Esophagus muscularis mucosa (tissue), 4 donors: ENCODE data around the gene CYP27A1. TPM values are rescaled to one million over a fixed set of nuclear protein-coding genes. Genes with fewer than 3 reads are reported as not detected.
A peak's percentile ranks its signal among the peaks of the same experiment; 100 is the strongest.

Experiments
- DNase-seq: peaks from one replicate; pipeline ENCODE4 v3.0.0-alpha.2; 2017; ENCODE audit errors: extremely low spot score
- H3K27ac ChIP-seq, 4 donors: fragments of 200-600 bp; sonication (generic); replicated peaks in 1 of 4; 1 replicate in 3 of 4; 2 replicates in 1 of 4; pipeline ENCODE4 v1.5.1; 2016 to 2019; ENCODE audit warnings: mild to moderate bottlenecking in 1 of 4
- H3K27me3 ChIP-seq, 4 donors: fragments of 200-600 bp; sonication (generic); one replicate each; pipeline versions ENCODE4 v1.5.1 to v1.6.0; 2016 to 2019
- H3K36me3 ChIP-seq, 4 donors: fragments of 200-600 bp; sonication (generic); one replicate each; pipeline ENCODE4 v1.5.1; 2016 to 2019
- H3K4me1 ChIP-seq, 4 donors: fragments of 200-600 bp; sonication (generic); one replicate each; pipeline ENCODE4 v1.5.1; 2016 to 2019
- H3K4me3 ChIP-seq, 4 donors: fragments of 200-600 bp; sonication (generic); 1 replicate in 2 of 4; 2 replicates in 2 of 4; pipeline ENCODE4 v1.5.1; 2016 to 2019; ENCODE audit warnings: mild to moderate bottlenecking in 4 of 4, moderate library complexity in 1 of 4
- H3K9me3 ChIP-seq, 4 donors: fragments of 200-600 bp; sonication (generic); 1 replicate in 3 of 4; 2 replicates in 1 of 4; pipeline ENCODE4 v1.5.1; 2016 to 2019
- CTCF ChIP-seq, 3 experiments: fragments of 200-600 bp in 2 of 3; fragments of 450-650 bp in 1 of 3; sonication (generic) in 2 of 3; IDR thresholded peaks; one replicate each; pipeline ENCODE4 v1.5.1; 2017 to 2019; ENCODE audit warnings: antibody characterized with exemption in 3 of 3, mild to moderate bottlenecking in 2 of 3, moderate library complexity in 1 of 3
- EP300 ChIP-seq: sonication (generic); formaldehyde crosslinking; IDR thresholded peaks from one replicate; pipeline ENCODE4 v1.6.1; 2017; ENCODE audit warnings: antibody characterized with exemption
- POLR2A ChIP-seq: fragments of 450-650 bp; IDR thresholded peaks from one replicate; pipeline ENCODE4 v1.6.1; 2017; ENCODE audit warnings: antibody characterized with exemption, moderate library complexity, mild to moderate bottlenecking, low read depth
- POLR2AphosphoS5 ChIP-seq, 2 donors: sonication (generic); formaldehyde crosslinking; IDR thresholded peaks; one replicate each; pipeline ENCODE4 v1.6.1; 2017; ENCODE audit warnings: antibody characterized with exemption in 2 of 2
- WGBS: methylation state at CpG from one replicate; pipeline ENCODE4 v1.1.5; 2018; 5-methylcytosine and 5-hydroxymethylcytosine counted together
- intact Hi-C: fragments of 100-400 bp; cut with DNase I; formaldehyde crosslinking; loops from one replicate; pipeline ENCODE4 v1.15.1; 2023
- total RNA-seq, 4 donors: library from RNA; depleted of rRNA; stranded (reverse); fragments of >200 nt; gene quantifications; one replicate each; pipeline versions ENCODE4 v1.1.0 to v1.2.1, GENCODE V29; 2016

The CYP27A1 gene
- total RNA-seq, 4 donors from 2014 or later: 20.7 to 26.3 (median 23.6) TPM

GRCh38 chr2:218859556-218859987 lies 77.6 kb downstream of the CYP27A1 start, which contains the start of gene WNT6:
Gene WNT6 (plus strand): TSS chr2:218859805. CDS start chr2:218860038, 233 bp downstream.
- 0% methylated on average over 5 of the region's 64 CpGs for WGBS
- H3K9me3 ChIP-seq: no peaks in the 10 kb centered on the region
- no peaks in the 10 kb centered on the region for H3K36me3 ChIP-seq
- intact Hi-C loops: no loop called here
- peaks cover 22 to 36% (median 28%) of the 10 kb centered on the region in 4 donors for H3K4me1 ChIP-seq
- H3K27ac ChIP-seq: peak within 1 kb of the TSS in 2 of 4 donors; percentile 7 to 29
- H3K4me3 ChIP-seq: peak within 1 kb of the TSS; percentile 51 to 64 (median 51)
- TF ChIP-seq CTCF (IDR thresholded peaks at IDR 0.05) (no peak), POLR2AphosphoS5 (IDR thresholded peaks at IDR 0.05) (no peak), POLR2A (no peak), EP300 (no peak)
- H3K27me3 ChIP-seq: peaks cover 0 to 96% (median 50%) of the 10 kb centered on the region in 4 donors
- no peak for DNase-seq

- H3K9me3 ChIP-seq: no peaks in the 10 kb centered on the region
- TF ChIP-seq CTCF (IDR thresholded peaks at IDR 0.05) (no peak), POLR2A (no peak), EP300 (no peak), POLR2AphosphoS5 (IDR thresholded peaks at IDR 0.05) (no peak)
- peak overlapping the region; percentile 51 to 64 (median 51) for H3K4me3 ChIP-seq
- H3K4me1 ChIP-seq: peaks cover 22 to 36% (median 28%) of the 10 kb centered on the region in 4 donors
- DNase-seq: no peak
- peak overlapping the region in 2 of 4 donors; percentile 7 to 29 for H3K27ac ChIP-seq
- intact Hi-C loops: no loop called here
- WGBS: 8% methylated on average over 13 of the region's 47 CpGs
- peaks cover 0 to 100% (median 50%) of the 10 kb centered on the region in 4 donors for H3K27me3 ChIP-seq
- no peaks in the 10 kb centered on the region for H3K36me3 ChIP-seq
These were observed 78.3 kb downstream of the CYP27A1 start for GRCh38 chr2:218859988-218860831.

GRCh38 chr2:218860950-218861381 lies 79.0 kb downstream of the CYP27A1 start:
- TF ChIP-seq POLR2AphosphoS5 (IDR thresholded peaks at IDR 0.05): peak in 1 of 2 donors; percentile 67
- TF ChIP-seq CTCF (IDR thresholded peaks at IDR 0.05): no peak
- DNase-seq: no peak
- Histone ChIP-seq H3K27me3 (peaks cover 0 to 100% (median 50%) of the 10 kb centered on the region in 4 donors), H3K36me3 (no peaks in the 10 kb centered on the region), H3K9me3 (no peaks in the 10 kb centered on the region), H3K4me1 (peaks cover 22 to 36% (median 28%) of the 10 kb centered on the region in 4 donors), H3K27ac (peak overlapping the region in 1 of 4 donors; percentile 7), H3K4me3 (peak overlapping the region; percentile 51 to 64 (median 51))
- 3% methylated on average over 20 of the region's 21 CpGs for WGBS
- intact Hi-C loops: no loop called here

- Histone ChIP-seq H3K4me1 (peaks cover 22 to 36% (median 28%) of the 10 kb centered on the region in 4 donors), H3K9me3 (no peaks in the 10 kb centered on the region), H3K27me3 (peaks cover 0 to 98% (median 50%) of the 10 kb centered on the region in 4 donors), H3K27ac (no peak overlapping the region), H3K36me3 (no peaks in the 10 kb centered on the region), H3K4me3 (no peak overlapping the region)
- TF ChIP-seq CTCF (IDR thresholded peaks at IDR 0.05) (no peak), POLR2AphosphoS5 (IDR thresholded peaks at IDR 0.05) (no peak)
- intact Hi-C loops: no loop called here
- DNase-seq: no peak
- WGBS: 71% methylated on average over 7 of the region's 7 CpGs
These were observed 79.8 kb downstream of the CYP27A1 start for GRCh38 chr2:218861645-218862318.
